ENCODE data around the gene TAP1. TPM values are rescaled to one million over a fixed set of nuclear protein-coding genes. Genes with fewer than 3 reads are reported as not detected.
A peak's percentile ranks its signal among the peaks of the same experiment; 100 is the strongest.

The TAP1 gene
- total RNA-seq, 4 donors from 2014 or later: 27.2 to 45.9 (median 34.4) TPM

DNA sequence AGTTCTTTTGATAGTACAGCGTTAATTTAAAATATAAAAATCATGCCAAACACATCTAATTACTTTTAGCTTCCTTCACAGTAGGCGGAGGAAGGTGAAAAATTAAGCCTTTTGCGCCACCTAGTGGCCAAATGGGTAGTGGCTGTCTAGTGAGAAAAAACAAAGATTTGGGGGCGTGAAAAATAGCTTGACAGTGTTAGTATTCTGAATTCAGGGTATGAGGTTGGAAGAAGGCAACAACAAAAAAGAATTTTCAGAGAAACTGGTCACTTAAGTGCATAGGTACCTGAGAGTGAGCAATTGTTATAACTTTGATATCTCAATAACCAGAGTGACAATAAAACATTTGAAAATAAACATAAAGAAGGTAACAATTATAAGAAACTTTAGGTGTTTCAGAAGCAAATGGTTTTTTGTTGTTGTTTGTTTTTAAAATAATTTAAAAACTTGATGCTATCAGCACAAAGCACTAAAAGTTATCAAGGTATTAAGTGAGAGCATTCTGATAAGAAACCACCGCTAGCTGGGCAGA, 14.8 kb upstream of the TAP1 start:
- 17 to 19% methylated on average over 5 of the region's 5 CpGs for WGBS, 2 donors
- TF ChIP-seq EP300 (IDR thresholded peaks at IDR 0.05) (peak; percentile 18 to 52), POLR2A (IDR thresholded peaks at IDR 0.05) (no peak), CTCF (IDR thresholded peaks at IDR 0.05) (peak; percentile 77 to 97 (median 92))

DNA sequence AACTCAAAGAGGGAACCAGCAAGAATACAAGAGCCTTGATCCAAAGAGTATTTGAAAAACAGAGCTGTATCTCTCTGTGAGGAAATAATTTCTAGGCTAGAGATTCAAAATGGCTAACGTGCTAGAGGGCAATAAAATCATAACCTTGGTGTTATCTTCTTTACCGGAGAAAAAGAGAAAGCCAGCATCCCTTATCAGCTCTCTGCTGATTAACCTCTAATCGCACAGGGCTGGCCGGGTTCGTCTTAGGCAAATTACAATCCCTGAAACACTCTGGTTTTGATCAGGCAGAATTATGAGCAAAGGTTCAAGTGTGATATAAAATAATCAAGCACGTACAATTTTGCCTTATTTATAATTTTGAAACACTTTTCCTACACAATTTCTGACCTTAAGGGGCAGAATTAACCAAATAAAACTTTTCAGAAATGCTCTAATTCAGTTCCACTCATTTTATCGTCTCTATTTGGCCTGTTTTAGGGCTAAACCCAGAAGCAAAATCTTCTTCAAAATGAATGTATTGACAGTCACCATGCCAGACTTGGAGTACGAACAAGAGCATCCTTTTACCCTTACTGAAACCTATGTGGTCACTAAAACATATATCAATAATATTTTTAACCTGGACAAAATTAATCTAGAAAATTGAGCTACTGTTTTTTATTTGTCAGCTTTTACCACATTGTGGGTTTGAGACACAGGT, 14.2 kb upstream of the TAP1 start:
- no peak overlapping the region for H3K4me3 ChIP-seq
- peaks cover 0 to 5% (median 3%) of the 10 kb centered on the region in 4 donors for H3K4me1 ChIP-seq
- peaks cover 0 to 3% (median 0%) of the 10 kb centered on the region in 4 donors for H3K9me3 ChIP-seq
- no peak for DNase-seq (ENCODE audit: low spot score in 2 of 2)
- no peaks in the 10 kb centered on the region for H3K27me3 ChIP-seq
- TF ChIP-seq EP300 (IDR thresholded peaks at IDR 0.05): no peak
- TF ChIP-seq CTCF (IDR thresholded peaks at IDR 0.05): no peak
- no peak for TF ChIP-seq POLR2A (IDR thresholded peaks at IDR 0.05)
- no peaks in the 10 kb centered on the region for H3K36me3 ChIP-seq
- WGBS, 2 donors: 55 to 62% methylated on average over 8 of the region's 8 CpGs
- H3K27ac ChIP-seq: no peak overlapping the region

More for the DNA sequence above, 14.8 kb upstream of the TAP1 start:
- Histone ChIP-seq H3K36me3 (no peaks in the 10 kb centered on the region), H3K27me3 (no peaks in the 10 kb centered on the region), H3K9me3 (peaks cover 0 to 5% (median 0%) of the 10 kb centered on the region in 4 donors), H3K4me1 (peaks cover 0 to 5% (median 3%) of the 10 kb centered on the region in 4 donors), H3K4me3 (no peak overlapping the region), H3K27ac (no peak overlapping the region)
- peak; percentile 76 to 88 for DNase-seq (ENCODE audit: low spot score in 2 of 2)

- TF ChIP-seq CTCF (IDR thresholded peaks at IDR 0.05): no peak
- Histone ChIP-seq H3K9me3 (no peaks in the 10 kb centered on the region), H3K4me1 (peaks cover 0 to 5% (median 3%) of the 10 kb centered on the region in 4 donors), H3K27ac (no peak overlapping the region), H3K4me3 (no peak overlapping the region), H3K27me3 (no peaks in the 10 kb centered on the region), H3K36me3 (no peaks in the 10 kb centered on the region)
- WGBS, 2 donors: 70 to 72% methylated on average over 3 of the region's 3 CpGs
- no peak for DNase-seq (ENCODE audit: low spot score in 2 of 2)
Observed at GRCh38 chr6:32867022-32867477, 13.5 kb upstream of the TAP1 start.

DNA sequence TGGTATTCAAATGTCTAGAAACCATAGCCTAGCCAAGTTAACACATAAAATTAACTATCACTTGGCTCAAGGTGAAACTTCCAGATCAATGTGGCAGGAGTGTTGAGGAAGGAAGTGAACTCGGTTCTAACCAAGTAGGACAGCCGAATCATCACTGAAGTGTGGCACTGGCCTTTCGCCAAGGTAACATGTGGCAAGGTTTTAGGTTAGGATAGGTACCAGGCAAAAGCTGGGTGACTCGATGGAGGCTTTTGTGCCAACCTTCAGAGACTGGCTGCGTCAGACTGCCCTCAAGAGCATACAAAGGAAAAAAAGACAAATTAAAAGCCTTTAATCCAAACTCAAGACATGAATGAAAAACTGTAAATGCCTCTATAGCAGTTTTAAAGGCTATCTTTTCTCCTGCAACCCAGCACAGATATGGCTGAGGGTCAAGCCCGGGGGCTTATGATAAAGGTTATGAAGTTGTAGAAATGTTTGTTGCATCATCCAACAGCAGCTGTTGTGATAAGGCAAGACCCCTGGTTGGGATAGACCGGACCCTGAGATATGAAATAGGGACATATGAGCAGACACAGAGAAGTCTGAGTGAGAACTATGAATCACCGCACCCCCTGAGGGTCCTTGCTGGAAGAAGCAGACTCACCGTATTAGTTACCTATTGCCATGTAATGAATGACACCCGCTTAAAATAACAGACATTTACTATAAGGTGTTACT, 12.4 kb upstream of the TAP1 start:
- WGBS, 2 donors: 72 to 73% methylated on average over 10 of the region's 10 CpGs
- no peak overlapping the region for H3K27ac ChIP-seq
- no peaks in the 10 kb centered on the region for H3K9me3 ChIP-seq
- H3K27me3 ChIP-seq: no peaks in the 10 kb centered on the region
- H3K4me3 ChIP-seq: no peak overlapping the region
- H3K36me3 ChIP-seq: no peaks in the 10 kb centered on the region
- DNase-seq (ENCODE audit: low spot score in 2 of 2): no peak
- TF ChIP-seq POLR2A (IDR thresholded peaks at IDR 0.05) (no peak), CTCF (IDR thresholded peaks at IDR 0.05) (no peak), EP300 (IDR thresholded peaks at IDR 0.05) (no peak)
- peaks cover 0 to 5% (median 3%) of the 10 kb centered on the region in 4 donors for H3K4me1 ChIP-seq

DNA sequence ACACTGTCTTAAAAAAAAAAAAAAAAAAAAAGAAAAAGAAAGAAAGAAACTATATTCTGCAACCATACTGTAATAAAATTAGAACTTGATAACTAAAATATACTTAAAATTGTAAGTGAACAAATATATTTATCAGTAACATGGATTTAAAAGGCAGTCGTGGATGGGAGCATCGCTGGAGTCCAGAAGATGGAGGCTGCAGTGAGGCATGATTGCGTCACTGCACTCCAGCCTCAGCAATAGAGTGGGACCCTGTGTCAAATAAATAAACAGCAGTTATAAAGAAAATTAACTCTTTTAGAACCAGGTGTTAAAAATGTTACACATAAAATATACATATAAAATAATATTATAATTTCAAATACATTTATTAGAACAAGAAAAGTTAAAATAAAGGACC, 9.2 kb upstream of the TAP1 start:
- DNase-seq (ENCODE audit: low spot score in 2 of 2): no peak
- WGBS, 2 donors: 67 to 73% methylated on average over 3 of the region's 3 CpGs

More for the DNA sequence above, 9.2 kb upstream of the TAP1 start:
- Histone ChIP-seq H3K4me3 (no peak overlapping the region), H3K9me3 (no peaks in the 10 kb centered on the region), H3K4me1 (no peaks in the 10 kb centered on the region), H3K27ac (no peak overlapping the region), H3K27me3 (no peaks in the 10 kb centered on the region), H3K36me3 (peaks cover 0 to 25% (median 7%) of the 10 kb centered on the region in 3 donors)
- no peak for TF ChIP-seq EP300 (IDR thresholded peaks at IDR 0.05)
- no peak for TF ChIP-seq POLR2A (IDR thresholded peaks at IDR 0.05)
- TF ChIP-seq CTCF (IDR thresholded peaks at IDR 0.05): no peak

Measured in tibial nerve (tissue), 4 donors.